ENCODE measurements around the gene OLFML2B.
A peak's percentile ranks its signal among the peaks of the same experiment; 100 is the strongest.
"Not testable (repeated sequence)": the region's sequence is repeated elsewhere in the genome, so short reads cannot be mapped to it uniquely, and the experiment has no call there.

OLFML2B gene

DNA sequence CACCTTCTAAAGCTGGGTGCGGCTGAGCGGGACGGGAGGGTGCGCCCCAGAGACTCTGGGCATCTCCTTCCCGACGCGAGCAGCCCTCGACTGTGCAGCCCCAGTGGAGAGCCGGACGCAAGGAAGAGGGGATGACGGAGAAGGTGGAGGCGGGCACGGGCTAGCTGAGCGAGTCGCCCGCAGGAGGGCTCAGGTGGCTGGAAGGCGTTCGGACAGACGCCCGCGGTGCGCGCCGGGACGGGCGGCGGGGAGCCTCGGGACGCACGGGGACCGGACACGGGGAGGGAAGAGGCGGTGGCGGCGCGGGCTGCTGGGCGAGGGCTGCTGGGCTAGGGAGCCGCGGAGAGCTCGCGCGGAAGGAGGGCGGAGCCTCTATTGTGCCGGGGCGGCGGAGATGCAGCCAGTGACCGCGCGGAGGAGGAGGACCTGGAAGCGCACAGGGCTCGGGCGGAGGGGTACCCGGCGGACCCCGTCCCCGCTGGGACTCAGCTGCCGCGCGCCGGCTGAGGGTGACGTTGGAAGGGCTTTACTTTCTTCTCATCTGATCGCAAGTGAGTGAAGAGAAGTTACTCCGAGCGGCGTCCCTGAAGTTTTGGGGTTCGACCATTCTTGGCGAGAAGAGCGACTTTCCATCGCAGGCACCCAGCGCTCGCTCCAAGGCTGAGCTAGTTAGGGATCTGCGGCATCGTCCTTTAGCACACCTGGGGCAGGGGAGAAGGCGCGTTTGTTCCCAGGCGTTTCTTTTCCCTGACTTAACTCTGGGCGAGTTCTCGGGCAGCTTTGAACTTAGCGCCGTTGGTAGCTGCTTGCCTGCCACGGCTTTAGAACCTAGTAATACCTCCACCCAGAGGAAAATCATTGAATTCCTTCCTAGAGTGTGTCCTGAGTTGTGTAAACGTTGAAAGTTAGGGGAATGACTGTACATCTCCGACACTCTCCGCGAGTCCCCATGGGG, at the start of gene OLFML2B:
TSS of gene OLFML2B (minus strand) at position 323 of the 955 bp plus-strand sequence. CDS start 439 bp downstream, outside the sequence.
- DNase-seq, result peak; percentile 20 to 42

DNA sequence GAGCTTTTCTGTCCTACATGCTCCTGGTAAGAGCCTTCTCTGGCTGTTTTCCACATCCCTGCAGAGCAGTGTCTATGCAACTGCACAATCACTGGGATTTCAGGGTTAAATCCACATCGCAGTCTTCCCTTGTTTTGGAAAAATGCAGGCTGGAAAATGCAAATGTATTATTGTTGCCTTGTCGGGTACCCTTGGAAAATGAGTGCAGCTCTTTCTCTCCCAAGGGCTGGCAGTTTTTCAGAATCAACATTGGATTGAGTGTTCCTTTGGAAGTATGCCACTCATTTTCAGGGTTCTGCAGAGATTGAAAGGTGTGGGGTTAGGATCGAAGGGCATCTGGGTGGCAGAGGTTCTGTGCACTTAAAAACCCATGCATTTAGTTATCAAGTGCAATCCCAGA, 49.1 kb upstream of the OLFML2B start:
- DNase-seq, result no peak

DNA sequence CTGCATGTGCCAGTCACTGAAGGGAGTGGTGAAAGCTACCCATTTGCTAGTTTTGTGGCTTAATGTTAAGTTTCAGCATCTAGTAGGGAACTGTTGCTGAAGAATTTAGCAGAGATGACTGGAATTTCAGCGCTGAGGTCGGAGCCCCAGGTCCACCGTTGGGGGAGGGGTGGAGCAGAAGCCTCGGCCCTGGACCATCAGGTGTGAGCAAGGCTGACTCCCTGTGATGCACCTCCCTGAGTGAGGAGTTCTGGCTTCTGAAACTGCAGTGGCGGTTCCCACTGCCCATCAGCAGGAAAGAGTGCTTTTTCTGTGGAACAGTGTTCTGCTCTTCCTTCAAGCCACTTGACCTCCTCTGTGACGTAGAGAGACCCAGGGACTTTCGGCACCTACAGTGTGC, 47.2 kb upstream of the OLFML2B start:
- no peak for DNase-seq

DNA sequence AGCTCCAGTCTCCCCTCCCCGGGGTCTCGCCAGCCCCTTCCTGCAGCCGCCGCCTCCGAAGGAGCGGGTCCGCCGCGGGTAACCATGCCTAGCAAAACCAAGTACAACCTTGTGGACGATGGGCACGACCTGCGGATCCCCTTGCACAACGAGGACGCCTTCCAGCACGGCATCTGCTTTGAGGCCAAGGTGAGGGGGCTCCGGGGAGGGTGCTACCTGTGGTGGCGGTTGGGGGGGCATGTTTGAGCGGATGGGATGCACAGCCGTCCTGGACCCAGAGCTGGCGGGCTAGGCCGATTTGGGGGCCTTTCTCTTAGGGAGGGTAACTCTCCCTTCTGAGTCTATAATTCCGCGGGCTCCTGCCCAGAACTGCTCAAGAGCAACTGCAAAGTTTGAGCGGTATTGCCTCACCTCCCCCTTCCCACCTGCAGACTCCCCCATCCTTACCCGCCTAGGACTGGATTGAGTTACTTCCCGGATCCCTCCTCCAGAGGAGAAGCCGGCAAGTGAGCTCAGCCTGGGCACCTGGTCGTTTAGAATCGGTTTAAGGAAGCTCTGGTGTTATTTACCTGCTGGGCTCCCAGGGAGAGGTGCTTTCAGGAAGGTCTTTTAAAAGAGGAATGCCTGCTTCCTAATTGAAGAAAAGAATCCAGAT, 46.6 kb upstream of the OLFML2B start:
- no peak for DNase-seq

DNA sequence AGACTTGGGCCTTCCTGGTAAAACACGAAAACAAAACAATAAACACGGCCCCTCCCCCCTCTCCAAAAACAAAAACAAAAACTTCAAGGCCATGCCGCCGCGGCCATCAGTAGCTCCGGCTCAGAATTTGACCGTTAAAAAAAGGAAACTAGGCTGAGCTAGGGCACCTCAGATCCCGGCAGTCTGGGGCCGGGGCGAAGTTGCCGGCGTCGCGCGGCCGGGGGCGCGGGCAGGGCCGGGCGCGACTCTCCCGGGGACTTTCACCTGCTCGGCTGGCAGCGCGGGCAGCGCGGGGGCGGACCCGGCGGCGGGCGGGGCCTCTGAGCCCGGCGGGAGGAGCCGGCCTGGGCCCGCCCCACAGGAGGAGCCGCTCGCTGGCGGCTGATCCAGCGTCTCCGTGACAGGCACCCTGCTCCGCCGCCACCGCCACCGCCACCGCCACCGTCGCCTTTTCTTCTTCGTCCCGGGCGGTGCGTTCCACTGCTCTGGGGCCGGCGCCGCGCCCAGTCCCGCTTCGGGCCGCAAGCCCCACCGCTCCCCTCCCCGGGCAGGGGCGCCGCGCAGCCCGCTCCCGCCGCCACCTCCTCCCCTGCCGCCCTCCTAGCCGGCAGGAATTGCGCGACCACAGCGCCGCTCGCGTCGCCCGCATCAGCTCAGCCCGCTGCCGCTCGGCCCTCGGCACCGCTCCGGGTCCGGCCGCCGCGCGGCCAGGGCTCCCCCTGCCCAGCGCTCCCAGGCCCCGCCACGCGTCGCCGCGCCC, 45.8 kb upstream of the OLFML2B start, which contains the start of gene NOS1AP:
TSS of gene NOS1AP (plus strand) at position 358 of the 760 bp plus-strand sequence. CDS start 487 bp downstream, outside the sequence.
- DNase-seq, result peak; percentile 67 to 79

DNA sequence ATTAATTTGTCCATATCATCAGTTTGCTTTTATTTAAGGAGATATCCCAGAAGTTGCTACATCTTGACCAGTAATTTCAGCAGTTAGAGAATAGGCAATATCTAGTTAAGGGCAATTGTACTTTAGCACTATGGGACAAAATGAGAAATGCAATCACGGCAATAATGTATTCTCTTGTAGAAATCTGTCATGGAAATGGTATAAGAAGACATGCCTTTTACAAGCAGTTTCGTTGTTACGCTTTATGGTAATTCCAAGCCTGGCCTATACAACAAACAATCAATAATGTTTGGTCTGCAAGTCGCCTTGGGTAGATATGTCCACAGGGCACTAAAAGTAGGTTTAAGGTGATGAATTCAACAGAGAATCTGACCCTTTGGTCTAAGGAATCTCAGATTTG, 44.6 kb upstream of the OLFML2B start:
- DNase-seq, result no peak

DNA sequence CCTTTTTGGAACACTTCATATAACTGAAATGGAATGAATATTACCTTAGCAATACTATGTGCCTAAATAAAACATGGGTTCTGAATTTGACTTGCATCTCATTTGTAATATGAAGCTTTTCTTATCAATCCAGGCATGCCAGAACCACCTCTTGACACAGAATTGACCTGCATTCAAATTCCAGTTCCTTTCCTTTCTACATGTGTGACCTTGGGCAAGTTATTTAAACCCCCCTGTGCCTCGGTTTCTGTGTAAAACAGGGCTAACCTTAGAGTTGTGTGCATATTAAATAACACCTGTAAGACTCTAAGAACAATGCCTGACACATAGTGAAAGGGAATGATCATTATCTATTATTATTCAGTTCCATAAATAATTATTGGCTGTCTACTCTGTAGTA, 43.8 kb upstream of the OLFML2B start:
- DNase-seq, result no peak

DNA sequence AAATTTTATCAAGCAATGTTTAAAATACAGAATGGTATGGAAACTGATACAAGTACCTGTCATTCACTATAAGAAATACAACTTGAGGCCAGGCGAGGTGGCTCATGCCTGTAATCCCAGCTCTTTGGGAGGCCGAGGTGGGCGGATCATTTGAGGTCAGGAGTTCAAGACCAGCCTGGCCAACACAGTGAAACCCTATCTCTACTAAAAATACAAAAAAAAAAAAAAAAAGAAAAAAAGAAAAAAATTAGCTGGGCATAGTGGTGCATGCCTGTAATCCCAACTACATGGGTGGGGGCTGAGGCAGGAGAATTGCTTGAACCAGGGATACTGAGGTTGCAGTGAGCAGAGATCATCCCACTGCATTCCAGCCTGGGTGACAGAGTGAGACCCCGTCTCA, 43.2 kb upstream of the OLFML2B start:
- not testable (repeated sequence) for DNase-seq

DNA sequence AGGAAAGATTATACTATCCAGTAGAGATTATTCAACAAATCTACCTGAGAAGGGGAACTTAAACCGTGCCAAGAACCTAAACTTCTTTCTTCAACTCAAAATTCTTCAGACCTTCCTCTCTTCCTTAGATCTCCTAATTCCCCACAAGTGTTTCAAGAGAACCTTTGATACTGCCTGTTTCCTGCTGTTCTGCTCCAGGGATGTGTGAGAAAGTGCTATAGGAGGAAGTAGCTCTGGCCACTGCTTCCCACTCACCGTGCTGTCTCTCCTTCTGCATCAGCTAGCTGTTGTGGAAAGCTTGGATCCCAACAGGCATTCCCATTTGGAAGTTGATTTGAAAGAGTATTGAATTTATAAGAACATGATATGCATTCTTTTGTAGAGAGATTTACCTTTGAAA, 41.3 kb upstream of the OLFML2B start:
- no peak for DNase-seq

DNA sequence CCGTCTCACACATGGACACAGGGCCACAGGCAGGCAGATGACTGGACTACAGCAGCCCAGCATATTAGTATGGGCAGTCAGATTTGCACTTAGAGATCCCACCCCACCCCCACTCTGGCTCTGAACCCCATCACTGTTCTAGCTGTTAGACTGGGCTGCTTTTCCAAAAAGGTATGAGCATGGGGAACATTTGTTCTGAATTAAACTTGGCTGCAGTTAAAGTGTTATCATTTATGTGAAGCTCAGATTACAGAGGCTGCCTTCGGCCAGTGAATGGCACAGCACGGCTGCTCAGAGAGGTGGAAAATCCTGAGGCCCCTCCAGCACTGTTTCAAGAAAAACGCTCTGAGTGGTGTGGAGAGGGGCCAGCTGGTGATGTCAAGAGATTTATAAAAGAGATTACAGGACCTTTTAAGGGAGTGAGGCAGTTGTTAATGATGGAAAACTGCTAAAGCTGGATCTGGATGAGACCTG, 38.9 kb upstream of the OLFML2B start:
- no peak for DNase-seq

DNA sequence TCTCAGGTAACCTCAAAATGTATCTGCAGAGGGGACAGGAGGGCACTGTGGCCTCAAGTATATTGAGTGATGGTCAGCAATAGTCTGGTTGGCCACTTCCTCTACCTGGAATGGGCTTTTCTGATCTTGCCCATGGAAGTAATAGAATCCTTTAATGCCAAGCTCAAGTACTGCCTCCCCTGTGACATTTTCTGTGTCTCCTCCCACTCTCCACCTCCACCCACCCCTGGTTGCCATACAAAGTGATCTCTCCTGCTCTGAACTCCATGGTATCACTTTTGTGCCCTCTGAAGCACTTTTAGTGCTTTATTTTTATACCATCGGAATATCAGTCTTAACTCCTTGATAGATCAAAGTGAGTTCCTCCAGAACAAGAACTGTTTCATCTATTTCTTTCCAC, 36.6 kb upstream of the OLFML2B start:
- no peak for DNase-seq

DNA sequence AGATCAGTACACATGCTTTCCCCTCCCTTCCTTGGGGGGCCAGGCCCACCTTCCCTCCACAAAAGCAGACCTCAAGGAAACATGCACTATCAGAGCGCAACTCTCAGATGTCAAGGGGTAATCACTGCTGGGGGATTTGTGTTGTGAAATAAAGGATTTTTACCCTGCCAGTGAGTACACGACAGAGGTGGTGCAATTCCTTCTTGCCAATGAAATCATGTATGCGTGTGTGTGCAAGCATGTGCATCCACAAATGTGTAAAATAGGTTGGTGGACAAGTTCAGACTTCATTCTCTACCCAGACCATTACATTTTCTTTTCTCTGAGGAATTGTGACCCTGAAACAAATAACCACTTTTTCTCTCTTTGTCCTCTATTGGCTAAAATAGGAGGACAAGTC, 36.1 kb upstream of the OLFML2B start:
- no peak for DNase-seq

DNA sequence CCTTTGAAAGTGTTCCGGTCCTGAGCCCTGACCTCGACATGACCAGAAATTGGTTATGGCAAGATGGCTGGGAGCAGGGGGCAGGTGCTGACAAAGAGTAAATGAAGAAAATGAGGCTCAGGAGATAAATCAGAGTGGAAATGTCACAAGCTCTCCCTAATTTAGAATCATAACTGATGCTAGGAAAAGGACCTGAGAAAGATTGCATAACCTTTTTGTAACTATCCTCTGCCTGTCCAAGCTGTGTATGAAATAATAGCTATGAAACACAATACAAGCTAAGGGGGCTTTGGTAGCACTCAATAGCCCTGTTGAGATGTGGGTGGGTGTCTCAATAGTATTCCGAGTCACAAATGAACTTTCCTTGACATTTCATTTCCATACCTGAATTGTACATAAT, 32.9 kb upstream of the OLFML2B start:
- DNase-seq, result no peak

DNA sequence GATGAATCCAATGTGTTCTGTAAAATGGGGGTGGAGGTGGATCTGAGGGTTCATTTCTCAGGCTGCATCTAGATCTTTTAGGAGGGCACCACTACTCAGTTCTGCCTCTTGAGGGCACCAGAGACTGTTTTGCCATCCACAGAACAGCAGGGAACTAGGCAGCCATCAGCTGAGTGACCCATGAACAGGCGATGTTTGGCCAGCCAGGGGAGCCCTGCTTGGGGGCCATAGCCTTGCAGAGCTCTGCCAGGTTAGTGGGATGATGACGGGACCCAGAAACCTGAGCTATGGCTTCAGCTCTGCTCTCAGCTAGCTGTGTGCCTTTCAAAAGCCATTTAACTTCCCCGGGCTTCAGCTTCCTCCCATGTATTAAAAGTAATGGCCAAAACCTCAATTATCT, 32.4 kb upstream of the OLFML2B start:
- peak; percentile 45 to 53 for DNase-seq

DNA sequence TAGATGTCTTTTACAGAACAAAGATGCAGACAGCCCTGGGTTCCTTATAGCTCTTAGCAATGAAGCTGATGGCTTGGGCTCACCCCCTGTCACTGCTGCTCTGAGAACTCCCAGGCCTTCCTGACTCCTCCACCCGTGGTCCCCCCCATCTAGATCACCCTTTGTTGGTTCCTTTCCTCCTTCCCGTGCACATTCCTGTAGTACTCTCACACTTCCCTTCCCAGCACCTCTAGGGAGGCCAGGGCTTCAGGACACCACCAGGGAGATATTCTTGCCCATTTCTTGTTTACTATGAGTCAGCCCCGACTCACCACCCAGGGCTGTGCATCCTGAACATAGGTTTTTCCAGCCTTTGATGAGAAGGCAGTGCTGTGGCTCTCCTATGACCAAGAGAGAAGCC, 31.4 kb upstream of the OLFML2B start:
- DNase-seq, result no peak

DNA sequence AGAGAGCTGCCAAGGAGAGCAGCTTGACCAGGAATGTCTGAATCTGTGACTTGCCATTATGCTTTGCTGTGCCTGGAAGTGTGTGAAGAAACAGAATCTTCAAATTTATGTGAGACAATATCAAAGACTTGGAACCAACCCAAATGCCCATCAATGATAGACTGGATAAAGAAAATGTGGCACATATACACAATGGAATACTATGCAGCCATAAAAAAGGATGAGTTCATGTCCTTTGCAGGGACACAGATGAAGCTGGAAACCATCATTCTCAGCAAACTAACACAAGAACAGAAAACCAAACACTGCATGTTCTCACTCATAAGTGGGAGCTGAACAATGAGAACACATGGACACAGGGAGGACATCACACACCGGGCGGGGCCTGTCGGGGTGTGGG, 30.3 kb upstream of the OLFML2B start:
- not testable (repeated sequence) for DNase-seq

DNA sequence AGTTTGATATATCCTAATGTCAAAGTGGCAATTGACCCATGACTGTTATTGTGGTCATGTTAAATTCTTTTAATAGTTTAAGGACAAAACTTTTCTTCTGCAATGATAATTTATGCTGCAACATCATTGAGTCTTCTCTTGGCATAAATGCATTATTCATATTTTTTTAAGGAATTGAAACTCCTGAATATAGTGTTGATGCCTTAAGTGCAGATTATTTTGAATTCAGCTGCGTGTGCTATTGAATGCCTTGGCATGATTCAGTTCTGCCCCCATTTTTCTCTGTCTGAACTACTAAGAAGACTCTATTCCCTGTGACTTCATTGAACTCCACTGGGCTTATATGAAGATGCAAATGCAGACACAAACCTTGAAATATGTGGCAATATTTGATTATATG, 23.3 kb upstream of the OLFML2B start:
- DNase-seq, result no peak

DNA sequence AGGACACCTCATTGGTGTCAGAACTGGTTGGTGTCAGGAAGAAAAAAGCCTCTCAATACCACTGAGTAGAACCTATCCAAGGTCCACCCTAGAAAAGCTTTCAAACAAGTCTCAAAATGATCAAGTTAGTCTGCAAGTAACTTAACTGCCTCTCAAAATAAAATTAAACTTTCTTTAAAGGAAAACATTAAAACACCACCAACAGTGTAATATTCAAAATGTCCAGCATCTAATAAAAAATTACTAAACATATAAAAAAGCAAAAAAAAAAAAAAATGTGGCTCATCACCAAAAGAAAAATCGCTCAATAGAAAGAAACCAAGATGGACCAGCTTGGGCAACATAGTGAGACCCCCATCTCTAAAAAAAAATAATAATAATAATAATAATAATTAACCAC, 18.7 kb upstream of the OLFML2B start:
- no peak for DNase-seq

DNA sequence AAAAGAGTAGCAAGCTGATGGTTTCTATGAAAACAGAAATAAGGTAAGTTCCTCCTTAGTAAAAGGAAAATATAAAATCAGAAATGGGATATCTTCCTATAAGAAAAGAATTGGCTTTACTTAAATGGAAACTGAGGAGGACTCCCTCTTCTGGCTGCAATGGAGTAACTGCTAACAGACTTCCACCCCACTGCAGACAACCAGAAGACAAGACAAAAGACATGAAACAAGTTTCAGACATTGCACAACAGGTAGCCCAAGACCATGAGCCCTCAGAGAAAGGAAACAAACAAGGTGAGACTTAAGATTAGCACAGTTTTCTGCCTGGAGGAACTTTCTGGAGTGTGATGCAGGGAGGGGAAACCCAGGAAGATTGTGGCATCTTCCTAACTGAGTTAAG, 17.0 kb upstream of the OLFML2B start:
- DNase-seq, result no peak

DNA sequence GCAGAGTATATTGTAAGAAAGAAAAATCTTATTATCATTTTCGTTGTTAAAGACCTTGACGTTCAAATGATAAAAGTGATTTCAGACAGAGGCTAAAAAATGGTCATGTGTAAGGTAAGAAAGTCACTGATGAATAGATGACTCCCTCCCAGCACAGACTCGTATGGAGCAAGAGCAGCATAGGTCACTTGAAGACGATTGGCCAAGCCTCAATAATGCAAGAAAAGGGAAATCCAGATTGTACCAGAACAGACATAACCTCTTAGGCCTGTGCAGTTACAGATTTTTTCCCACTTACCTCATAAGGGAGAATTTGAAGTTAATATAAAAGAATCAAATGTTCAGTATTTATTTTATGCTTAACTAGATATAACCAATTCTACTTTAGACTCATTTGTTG, 16.3 kb upstream of the OLFML2B start:
- DNase-seq, result no peak

DNA sequence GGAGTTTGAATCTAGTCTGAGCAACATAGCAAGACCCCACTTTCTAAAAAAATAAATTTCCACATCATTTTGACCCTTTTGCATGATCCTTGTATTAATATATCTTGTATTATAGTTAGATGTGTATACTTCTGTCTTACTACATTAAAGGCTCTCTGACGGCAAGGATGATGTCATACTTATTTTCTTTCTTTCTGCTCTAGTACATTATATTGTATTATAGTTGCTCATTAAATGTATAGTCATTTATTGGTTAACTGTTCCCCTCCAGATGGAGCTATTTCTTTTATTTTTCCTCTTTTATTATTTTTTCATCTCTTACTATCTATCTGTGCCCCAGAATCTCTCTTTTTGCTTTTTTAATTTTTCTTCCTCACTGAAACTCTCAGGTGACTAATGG, 15.0 kb upstream of the OLFML2B start:
- no peak for DNase-seq

DNA sequence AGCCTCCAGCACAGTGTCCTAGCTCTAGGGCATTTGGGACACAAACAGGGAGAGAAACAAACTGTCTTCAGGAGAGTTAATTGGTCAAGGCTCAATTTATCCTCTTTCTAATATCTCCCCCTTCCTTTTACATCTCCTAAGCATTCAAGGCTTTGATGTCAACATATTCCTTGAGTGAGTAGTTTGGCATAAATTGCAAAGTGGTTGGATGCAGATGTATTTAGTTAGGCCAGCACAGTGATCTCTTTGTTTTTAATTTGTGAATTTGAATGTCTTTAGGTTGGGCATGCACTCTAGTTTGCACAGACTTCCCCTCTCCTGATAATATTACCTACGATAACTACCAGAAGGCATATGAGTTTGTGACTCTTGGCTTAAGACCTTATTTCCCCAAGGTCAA, 12.5 kb upstream of the OLFML2B start:
- no peak for DNase-seq

DNA sequence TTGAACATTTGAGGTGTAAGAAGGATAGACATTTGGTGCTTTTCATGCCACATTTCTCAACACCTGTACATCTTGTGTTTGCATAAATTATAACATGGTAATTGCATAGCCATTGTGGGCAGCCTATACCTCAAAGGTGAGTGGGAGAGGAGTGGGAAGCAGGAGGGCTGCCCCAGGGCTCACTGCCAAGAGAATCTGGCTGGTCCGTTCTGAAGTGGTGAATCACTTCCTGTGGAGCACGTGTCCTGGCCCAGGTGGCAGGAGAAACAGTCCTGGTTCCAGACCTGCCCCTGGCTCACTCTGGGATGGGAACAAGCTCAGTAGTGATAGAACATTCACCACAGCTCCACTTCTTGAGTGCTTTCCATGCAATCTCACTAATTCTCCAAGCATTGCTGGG, 11.6 kb upstream of the OLFML2B start:
- no peak for DNase-seq
